Measurements from ENCODE around the gene ENOX1. TPM values are rescaled to one million over a fixed set of nuclear protein-coding genes. Genes with fewer than 3 reads are reported as not detected.

ENOX1 gene
- total RNA-seq, 1 donor from 2014 or later, result 0.71 TPM

GRCh38 chr13:43470610-43471009, 316.2 kb downstream of the ENOX1 start:
- Histone ChIP-seq H3K36me3 (ENCODE audit: control insufficient read depth, insufficient read depth, low read length) (no peaks in the 10 kb centered on the region), H3K27me3 (ENCODE audit: control insufficient read depth, insufficient read depth, low read length) (no peaks in the 10 kb centered on the region), H3K4me3 (ENCODE audit: low read depth, low read length) (no peak overlapping the region)
- TF ChIP-seq CTCF (IDR thresholded peaks at IDR 0.05; ENCODE audit: insufficient read depth, low read length, poor library complexity, severe bottlenecking), result no peak
- no peak for DNase-seq (ENCODE audit: low read depth)

- no peak overlapping the region for H3K4me3 ChIP-seq (ENCODE audit: low read depth, low read length)
- DNase-seq (ENCODE audit: low read depth), result no peak
- H3K27me3 ChIP-seq (ENCODE audit: control insufficient read depth, insufficient read depth, low read length), result no peaks in the 10 kb centered on the region
- no peaks in the 10 kb centered on the region for H3K36me3 ChIP-seq (ENCODE audit: control insufficient read depth, insufficient read depth, low read length)
- no peak for TF ChIP-seq CTCF (IDR thresholded peaks at IDR 0.05; ENCODE audit: insufficient read depth, low read length, poor library complexity, severe bottlenecking)
Measured at GRCh38 chr13:43469791-43470190, 317.0 kb downstream of the ENOX1 start.

- Histone ChIP-seq H3K4me3 (ENCODE audit: low read depth, low read length) (no peak overlapping the region), H3K36me3 (ENCODE audit: control insufficient read depth, insufficient read depth, low read length) (no peaks in the 10 kb centered on the region), H3K27me3 (ENCODE audit: control insufficient read depth, insufficient read depth, low read length) (no peaks in the 10 kb centered on the region)
- no peak for TF ChIP-seq CTCF (IDR thresholded peaks at IDR 0.05; ENCODE audit: insufficient read depth, low read length, poor library complexity, severe bottlenecking)
- DNase-seq (ENCODE audit: low read depth), result no peak
Measured at GRCh38 chr13:43464578-43465264, 322.1 kb downstream of the ENOX1 start.

GRCh38 chr13:43448605-43449336, 338.0 kb downstream of the ENOX1 start:
- H3K36me3 ChIP-seq (ENCODE audit: control insufficient read depth, insufficient read depth, low read length), result no peaks in the 10 kb centered on the region
- TF ChIP-seq CTCF (IDR thresholded peaks at IDR 0.05; ENCODE audit: insufficient read depth, low read length, poor library complexity, severe bottlenecking), result no peak
- no peak overlapping the region for H3K4me3 ChIP-seq (ENCODE audit: low read depth, low read length)
- DNase-seq (ENCODE audit: low read depth), result no peak
- H3K27me3 ChIP-seq (ENCODE audit: control insufficient read depth, insufficient read depth, low read length), result no peaks in the 10 kb centered on the region

- no peaks in the 10 kb centered on the region for H3K36me3 ChIP-seq (ENCODE audit: control insufficient read depth, insufficient read depth, low read length)
- no peaks in the 10 kb centered on the region for H3K27me3 ChIP-seq (ENCODE audit: control insufficient read depth, insufficient read depth, low read length)
- no peak for DNase-seq (ENCODE audit: low read depth)
- H3K4me3 ChIP-seq (ENCODE audit: low read depth, low read length), result no peak overlapping the region
- TF ChIP-seq CTCF (IDR thresholded peaks at IDR 0.05; ENCODE audit: insufficient read depth, low read length, poor library complexity, severe bottlenecking), result no peak
Measured at GRCh38 chr13:43446126-43446525, 340.6 kb downstream of the ENOX1 start.

Measured in kidney epithelial cell (primary cell).